GM15510 (cell line): ENCODE data around the gene ARSB.

ENCODE experiments used
- POLR2A ChIP-seq: IDR thresholded peaks from 3 replicates; pipeline ENCODE4 v1.6.1; 2011; ENCODE audit warnings: borderline replicate concordance; ENCODE audit not compliant: insufficient read length; ENCODE audit errors: extremely low read depth

The ARSB gene

DNA sequence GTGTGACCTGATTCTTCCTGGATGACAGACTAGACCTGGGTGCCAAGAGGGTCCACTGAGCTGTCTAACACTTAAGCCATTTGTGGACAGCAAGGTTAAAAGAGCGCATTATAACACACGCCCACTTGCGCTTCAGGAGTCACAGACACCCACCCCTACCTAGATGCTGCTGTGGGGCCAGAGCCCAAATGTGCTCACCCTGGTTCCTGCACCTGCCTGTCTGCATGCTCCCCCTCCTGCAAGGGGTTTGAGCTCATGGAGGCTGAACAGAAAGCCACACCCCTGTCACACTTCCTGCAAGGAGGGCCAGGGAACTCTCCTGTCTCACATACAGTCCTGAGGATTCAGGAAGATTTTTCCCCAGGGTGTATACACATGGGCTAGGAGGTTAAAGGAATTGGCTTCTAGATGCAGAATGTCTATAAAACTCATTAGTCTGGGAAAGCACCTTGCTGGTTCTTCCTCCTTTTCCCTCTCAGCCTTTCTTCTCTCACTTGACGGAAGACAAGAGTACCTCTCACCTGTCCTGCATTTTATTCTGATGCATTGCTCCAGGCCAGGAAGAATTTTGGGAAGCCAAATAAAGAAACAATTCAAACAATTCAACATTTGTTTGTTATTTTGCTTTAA, 249.2 kb downstream of the ARSB start:
- TF ChIP-seq POLR2A = no peak

DNA sequence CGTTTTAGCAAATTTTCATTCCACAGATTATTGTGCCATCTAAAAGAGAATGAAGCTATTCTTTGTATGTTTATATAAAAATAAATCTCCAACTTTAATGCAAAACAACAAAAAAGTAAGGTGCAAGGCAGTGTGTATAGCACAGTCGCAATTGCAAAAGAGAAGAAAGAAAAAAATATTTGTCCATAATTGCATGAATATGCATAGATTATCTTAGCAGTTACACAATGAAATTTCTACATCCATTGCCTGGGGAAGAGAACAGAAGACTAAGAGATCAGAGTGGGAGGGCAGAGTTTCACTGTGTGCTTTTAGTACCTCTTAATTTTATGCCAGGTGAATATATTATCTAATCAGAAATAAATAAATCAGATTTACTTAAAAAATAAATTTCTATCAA, 250.2 kb downstream of the ARSB start:
- TF ChIP-seq POLR2A = no peak

DNA sequence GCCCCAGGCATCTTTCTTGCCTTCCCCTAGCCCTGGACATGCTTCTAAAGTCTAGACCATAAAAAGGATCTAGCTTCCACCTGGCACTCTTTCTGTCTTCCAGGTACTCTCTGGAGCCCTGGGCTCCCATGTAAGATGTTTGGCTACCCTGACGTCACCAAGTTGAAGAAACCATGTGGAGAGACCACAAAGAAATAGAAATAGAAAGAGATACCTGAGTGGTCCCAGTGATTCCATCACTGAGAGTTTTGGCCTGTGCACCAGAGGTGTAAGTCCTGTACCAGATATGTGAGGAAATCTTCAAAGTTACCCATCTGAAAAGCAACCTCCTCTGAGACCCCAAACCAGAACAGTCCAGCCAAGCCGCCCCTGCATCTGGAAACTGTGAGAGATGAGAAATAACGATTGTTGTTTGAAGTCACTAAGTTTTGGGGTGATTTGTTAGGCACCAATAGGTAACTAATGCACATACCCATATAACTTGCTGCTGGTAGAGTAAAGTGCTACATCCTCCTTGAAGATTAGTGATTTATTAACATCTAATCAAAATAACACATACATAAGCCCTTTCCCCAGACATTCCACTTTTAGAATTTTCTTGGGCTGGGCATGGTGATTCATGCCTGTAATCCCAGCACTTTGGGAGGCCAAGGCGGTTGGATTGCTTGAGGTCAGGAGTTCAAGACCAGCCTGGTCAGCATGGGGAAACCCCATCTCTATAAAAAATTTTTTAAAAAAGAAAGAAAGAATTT, 250.8 kb downstream of the ARSB start:
- no peak for TF ChIP-seq POLR2A

DNA sequence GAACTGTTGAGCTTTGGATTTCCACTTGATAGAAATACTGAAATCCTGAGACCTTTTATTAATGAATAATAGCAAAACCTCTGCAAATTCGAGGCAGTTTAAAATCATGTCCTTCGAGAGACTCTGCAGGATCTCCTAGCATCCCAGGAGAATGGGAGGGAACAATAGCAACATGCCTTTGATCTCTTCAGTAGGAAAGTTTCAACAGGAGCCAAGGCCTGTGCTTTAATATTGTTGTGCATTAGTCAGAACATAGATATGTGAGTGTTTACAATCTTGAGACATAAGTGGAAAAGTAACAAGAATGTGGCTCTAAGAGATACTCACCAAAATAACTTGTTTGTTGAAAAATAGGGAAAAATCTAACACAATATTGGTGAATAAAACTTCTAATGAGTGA, 253.2 kb downstream of the ARSB start:
- no peak for TF ChIP-seq POLR2A

GRCh38 chr5:78730300-78731094, 254.6 kb downstream of the ARSB start:
- TF ChIP-seq POLR2A = no peak

- no peak for TF ChIP-seq POLR2A
These were observed 257.0 kb downstream of the ARSB start for GRCh38 chr5:78727786-78728761.
